Ishikawa (cell line): ENCODE results near the gene KCNQ1.

Experiments
- CREB1 ChIP-seq: IDR thresholded peaks from 2 replicates; pipeline ENCODE4 v1.6.1; 2012; ENCODE audit warnings: low read depth
- EGR1 ChIP-seq: IDR thresholded peaks from 2 replicates; pipeline ENCODE4 v1.6.1; 2012
- EP300 ChIP-seq: IDR thresholded peaks from 2 replicates; pipeline ENCODE4 v1.6.1; 2012; ENCODE audit warnings: borderline replicate concordance
- FOXM1 ChIP-seq: IDR thresholded peaks from 2 replicates; pipeline ENCODE4 v1.6.1; 2012; ENCODE audit warnings: low read depth, borderline replicate concordance
- NFIC ChIP-seq: IDR thresholded peaks from 2 replicates; pipeline ENCODE4 v1.6.1; 2012
- RAD21 ChIP-seq: IDR thresholded peaks from 2 replicates; pipeline ENCODE4 v1.6.1; 2012; ENCODE audit warnings: low read depth
- TAF1 ChIP-seq: IDR thresholded peaks from 2 replicates; pipeline ENCODE4 v1.6.1; 2012; ENCODE audit warnings: low read depth, mild to moderate bottlenecking
- TCF12 ChIP-seq: IDR thresholded peaks from 2 replicates; pipeline ENCODE4 v1.6.1; 2012; ENCODE audit warnings: low read depth
- TEAD4 ChIP-seq: IDR thresholded peaks from 2 replicates; pipeline ENCODE4 v1.6.1; 2012
- YY1 ChIP-seq: IDR thresholded peaks from 2 replicates; pipeline ENCODE4 v1.6.1; 2012; ENCODE audit warnings: low read depth
- TF ChIP-seq, protein P1 (sequence below): IDR thresholded peaks from 2 replicates; pipeline ENCODE4 v1.6.1; 2012; ENCODE audit warnings: low read depth, mild to moderate bottlenecking
- TF ChIP-seq, protein P2 (sequence below): IDR thresholded peaks from 2 replicates; pipeline ENCODE4 v1.6.1; 2012
- TF ChIP-seq, protein P3 (sequence below): IDR thresholded peaks from 2 replicates; pipeline ENCODE4 v1.6.1; 2012

GRCh38 chr11:2549876-2550605 is 105.2 kb downstream of the KCNQ1 start:
- TF ChIP-seq, protein P1, sequence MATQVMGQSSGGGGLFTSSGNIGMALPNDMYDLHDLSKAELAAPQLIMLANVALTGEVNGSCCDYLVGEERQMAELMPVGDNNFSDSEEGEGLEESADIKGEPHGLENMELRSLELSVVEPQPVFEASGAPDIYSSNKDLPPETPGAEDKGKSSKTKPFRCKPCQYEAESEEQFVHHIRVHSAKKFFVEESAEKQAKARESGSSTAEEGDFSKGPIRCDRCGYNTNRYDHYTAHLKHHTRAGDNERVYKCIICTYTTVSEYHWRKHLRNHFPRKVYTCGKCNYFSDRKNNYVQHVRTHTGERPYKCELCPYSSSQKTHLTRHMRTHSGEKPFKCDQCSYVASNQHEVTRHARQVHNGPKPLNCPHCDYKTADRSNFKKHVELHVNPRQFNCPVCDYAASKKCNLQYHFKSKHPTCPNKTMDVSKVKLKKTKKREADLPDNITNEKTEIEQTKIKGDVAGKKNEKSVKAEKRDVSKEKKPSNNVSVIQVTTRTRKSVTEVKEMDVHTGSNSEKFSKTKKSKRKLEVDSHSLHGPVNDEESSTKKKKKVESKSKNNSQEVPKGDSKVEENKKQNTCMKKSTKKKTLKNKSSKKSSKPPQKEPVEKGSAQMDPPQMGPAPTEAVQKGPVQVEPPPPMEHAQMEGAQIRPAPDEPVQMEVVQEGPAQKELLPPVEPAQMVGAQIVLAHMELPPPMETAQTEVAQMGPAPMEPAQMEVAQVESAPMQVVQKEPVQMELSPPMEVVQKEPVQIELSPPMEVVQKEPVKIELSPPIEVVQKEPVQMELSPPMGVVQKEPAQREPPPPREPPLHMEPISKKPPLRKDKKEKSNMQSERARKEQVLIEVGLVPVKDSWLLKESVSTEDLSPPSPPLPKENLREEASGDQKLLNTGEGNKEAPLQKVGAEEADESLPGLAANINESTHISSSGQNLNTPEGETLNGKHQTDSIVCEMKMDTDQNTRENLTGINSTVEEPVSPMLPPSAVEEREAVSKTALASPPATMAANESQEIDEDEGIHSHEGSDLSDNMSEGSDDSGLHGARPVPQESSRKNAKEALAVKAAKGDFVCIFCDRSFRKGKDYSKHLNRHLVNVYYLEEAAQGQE = no peak
- TF ChIP-seq, protein P2, sequence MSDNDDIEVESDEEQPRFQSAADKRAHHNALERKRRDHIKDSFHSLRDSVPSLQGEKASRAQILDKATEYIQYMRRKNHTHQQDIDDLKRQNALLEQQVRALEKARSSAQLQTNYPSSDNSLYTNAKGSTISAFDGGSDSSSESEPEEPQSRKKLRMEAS = no peak
- TF ChIP-seq EP300 (no peak), TAF1 (no peak), EGR1 (no peak), YY1 (no peak), TCF12 (no peak), RAD21 (no peak), TEAD4 (no peak), FOXM1 (no peak), NFIC (no peak), CREB1 (no peak)
- TF ChIP-seq, protein P3, sequence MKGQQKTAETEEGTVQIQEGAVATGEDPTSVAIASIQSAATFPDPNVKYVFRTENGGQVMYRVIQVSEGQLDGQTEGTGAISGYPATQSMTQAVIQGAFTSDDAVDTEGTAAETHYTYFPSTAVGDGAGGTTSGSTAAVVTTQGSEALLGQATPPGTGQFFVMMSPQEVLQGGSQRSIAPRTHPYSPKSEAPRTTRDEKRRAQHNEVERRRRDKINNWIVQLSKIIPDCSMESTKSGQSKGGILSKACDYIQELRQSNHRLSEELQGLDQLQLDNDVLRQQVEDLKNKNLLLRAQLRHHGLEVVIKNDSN = no peak
